GM12878 (cell line): Measurements from ENCODE around the gene SYNDIG1. TPM values are rescaled to one million over a fixed set of nuclear protein-coding genes. Genes with fewer than 3 reads are reported as not detected.

Source experiments
- ATAC-seq: fragments of 200-7000 bp; cut with Tn5 transposase; 3 replicates; pipeline ENCODE4 v1.9.1; 2020; ENCODE audit warnings: mild to moderate bottlenecking, moderate library complexity
- BruUV-seq: library from RNA; stranded (reverse); fragments of 400-500 nt; replicated peaks from 2 replicates; lab custom pipeline; 2021; lab: Mats Ljungman, UMichigan
- CTCF ChIA-PET: fragments of 300-600 bp; sonication (Branson Sonifier 250); formaldehyde crosslinking; extraction: SDS; loops from one replicate; lab custom pipeline; 2021; ENCODE audit warnings: inconsistent platforms; lab: Yijun Ruan, JAX
- POLR2A ChIA-PET: fragments of 350-600 bp; formaldehyde crosslinking; extraction: SDS; loops from one replicate; lab custom pipeline; 2021; ENCODE audit warnings: inconsistent platforms; lab: Charles Lee
- RAD21 ChIA-PET: fragments of 300-600 bp; sonication (Branson Sonifier 250); formaldehyde crosslinking; loops from one replicate; lab custom pipeline; 2023; ENCODE audit warnings: antibody characterized with exemption; ENCODE audit not compliant: unreplicated experiment; lab: Charles Lee
- SMC1A ChIA-PET: fragments of 300-600 bp; sonication (Branson Sonifier 250); formaldehyde crosslinking; loops from one replicate; lab custom pipeline; 2023; ENCODE audit not compliant: unreplicated experiment, uncharacterized antibody; lab: Charles Lee
- DNase-seq: peaks from one replicate; pipeline ENCODE4 v3.0.0-alpha.2; 2011; ENCODE audit warnings: low read depth, low spot score
- FAIRE-seq: peaks from 3 replicates; lab custom pipeline; 2011; peaks lifted over from hg19 to GRCh38; lab: Jason Lieb, UNC
- H2AFZ ChIP-seq: 2 replicates; pipeline ENCODE4 v1.6.0; 2011; ENCODE audit warnings: low read depth, low read length, control low read depth; ENCODE audit not compliant: control insufficient read depth
- H3K27ac ChIP-seq: 2 replicates; pipeline ENCODE4 v1.5.1; 2011; ENCODE audit warnings: control low read depth; ENCODE audit not compliant: control insufficient read depth, insufficient read depth
- H3K27me3 ChIP-seq, 2 experiments: replicated peaks in 1 of 2; 2 replicates each; pipeline versions ENCODE4 v1.6.0 to v1.6.1; 2011; ENCODE audit warnings: low read length in 1 of 2; ENCODE audit not compliant: control insufficient read depth in 2 of 2, insufficient read depth in 2 of 2
- H3K36me3 ChIP-seq, 2 experiments: 2 replicates each; pipeline ENCODE4 v1.5.1; 2011; ENCODE audit warnings: low read length in 1 of 2; ENCODE audit not compliant: control insufficient read depth in 2 of 2, insufficient read depth in 2 of 2
- H3K4me1 ChIP-seq: 2 replicates; pipeline ENCODE4 v1.6.1; 2011; ENCODE audit warnings: mild to moderate bottlenecking, low read length, moderate library complexity, mixed read lengths; ENCODE audit not compliant: control insufficient read depth, insufficient read depth
- H3K4me2 ChIP-seq: 2 replicates; pipeline ENCODE4 v1.6.0; 2011; ENCODE audit warnings: control low read depth; ENCODE audit not compliant: control insufficient read depth, insufficient read depth
- H3K4me3 ChIP-seq: fragments of 200-600 bp; sonication (generic); 2 replicates; pipeline ENCODE4 v1.5.1; 2016
- H3K79me2 ChIP-seq: 2 replicates; pipeline ENCODE4 v1.6.0; 2011; ENCODE audit warnings: low read length; ENCODE audit not compliant: control insufficient read depth, insufficient read depth
- H3K9ac ChIP-seq: 2 replicates; pipeline ENCODE4 v1.8.0; 2011; ENCODE audit warnings: low read length, control low read depth, mixed read lengths; ENCODE audit not compliant: control insufficient read depth, insufficient read depth
- H3K9me3 ChIP-seq: replicated peaks from 3 replicates; pipeline ENCODE4 v1.5.1; 2011; ENCODE audit warnings: mild to moderate bottlenecking, low read length; ENCODE audit not compliant: control insufficient read depth, insufficient read depth
- H4K20me1 ChIP-seq: 2 replicates; pipeline ENCODE4 v1.6.0; 2011; ENCODE audit not compliant: control insufficient read depth, insufficient read depth
- CBX3 ChIP-seq: fragments of 200-600 bp; sonication (generic); IDR thresholded peaks from 2 replicates; pipeline ENCODE4 v1.6.1; 2016; ENCODE audit warnings: low read depth, borderline replicate concordance
- CHD4 ChIP-seq: fragments of 200-600 bp; sonication (generic); IDR thresholded peaks from 2 replicates; pipeline ENCODE4 v1.6.1; 2016; ENCODE audit warnings: mild to moderate bottlenecking
- DPF2 ChIP-seq: fragments of 450-650 bp; IDR thresholded peaks from 2 replicates; pipeline ENCODE4 v1.6.1; 2017; ENCODE audit warnings: mild to moderate bottlenecking
- E4F1 ChIP-seq: fragments of 450-650 bp; IDR thresholded peaks from 2 replicates; pipeline ENCODE4 v1.6.1; 2018; ENCODE audit warnings: borderline replicate concordance, mild to moderate bottlenecking; ENCODE audit not compliant: partially characterized antibody
- FOXK2 ChIP-seq: fragments of 450-650 bp; IDR thresholded peaks from 2 replicates; pipeline ENCODE4 v1.6.1; 2017; ENCODE audit warnings: mild to moderate bottlenecking, moderate library complexity
- HCFC1 ChIP-seq: fragments of 150-350 bp; IDR thresholded peaks from 2 replicates; pipeline ENCODE4 v1.6.1; 2014; ENCODE audit warnings: low read length
- HDAC2 ChIP-seq: fragments of 200-600 bp; sonication (generic); IDR thresholded peaks from 2 replicates; pipeline ENCODE4 v1.6.1; 2017
- IKZF1 ChIP-seq: fragments of 450-650 bp; conservative IDR thresholded peaks from 2 replicates; pipeline ENCODE4 v1.6.1; 2017; ENCODE audit warnings: antibody characterized with exemption, mild to moderate bottlenecking
- MTA3 ChIP-seq: IDR thresholded peaks from 2 replicates; pipeline ENCODE4 v1.6.1; 2012; ENCODE audit warnings: low read length, inconsistent platforms, borderline replicate concordance
- NFXL1 ChIP-seq: fragments of 450-650 bp; IDR thresholded peaks from 2 replicates; pipeline ENCODE4 v1.6.1; 2017; ENCODE audit warnings: antibody characterized with exemption, mild to moderate bottlenecking, borderline replicate concordance
- PKNOX1 ChIP-seq: fragments of 450-650 bp; IDR thresholded peaks from 2 replicates; pipeline ENCODE4 v1.6.1; 2016; ENCODE audit warnings: mild to moderate bottlenecking
- POLR2A ChIP-seq: IDR thresholded peaks from 2 replicates; pipeline ENCODE4 v1.6.1; 2011; ENCODE audit warnings: low read depth, mild to moderate bottlenecking, low read length
- SREBF2 ChIP-seq: IDR thresholded peaks from 2 replicates; pipeline ENCODE4 v1.6.1; 2012; ENCODE audit warnings: mild to moderate bottlenecking, low read length
- SRF ChIP-seq, 2 experiments: IDR thresholded peaks; 2 replicates each; pipeline ENCODE4 v1.6.1; 2011; ENCODE audit warnings: low read depth in 2 of 2, low read length in 2 of 2, mild to moderate bottlenecking in 1 of 2, moderate library complexity in 1 of 2
- TCF7 ChIP-seq: IDR thresholded peaks from 2 replicates; pipeline ENCODE4 v1.6.1; 2014; ENCODE audit warnings: antibody characterized with exemption, borderline replicate concordance
- USF2 ChIP-seq: IDR thresholded peaks from 2 replicates; pipeline ENCODE4 v1.6.1; 2011; ENCODE audit warnings: low read depth, low read length, improper control_type of control experiment, borderline replicate concordance
- ZBTB11 ChIP-seq: fragments of 450-650 bp; formaldehyde crosslinking; IDR thresholded peaks from 2 replicates; pipeline ENCODE4 v1.5.0; 2022; ENCODE audit warnings: mild to moderate bottlenecking, missing genetic modification characterization
- WGBS: methylation state at CpG from one replicate; pipeline ENCODE4 v1.1.6; 2016; ENCODE audit warnings: low lambda C conversion rate; ENCODE audit not compliant: insufficient replicate concordance, insufficient coverage; ENCODE audit errors: missing lambda C conversion rate; 5-methylcytosine and 5-hydroxymethylcytosine counted together
- in situ Hi-C: fragments of 300-500 bp; cut with MboI; formaldehyde crosslinking; loops from 9 replicates; pipeline ENCODE4 v1.14.3; 2018; ENCODE audit warnings: mixed read lengths
- intact Hi-C: fragments of 100-400 bp; cut with micrococcal nuclease; formaldehyde crosslinking; loops from one replicate; pipeline ENCODE4 v1.14.2; 2022; ENCODE audit not compliant: unreplicated experiment
- polyA plus RNA-seq, 11 experiments: library from polyadenylated mRNA; depleted of rRNA in 4 of 11; unstranded in 6 of 11; stranded (reverse) in 5 of 11; fragments of >200 nt; fragmentation: Nextera tagmentation in 4 of 11; fragmentation: Illumina TruSeq in 1 of 11; extraction: Ambion mirVana in 4 of 11; extraction: Trizol in 1 of 11; gene quantifications; 1 replicate in 1 of 11; 2 replicates in 10 of 11; pipeline versions ENCODE4 v1.2.1 to v1.2.3, GENCODE V29; 2011 to 2016; ENCODE audit warnings: inconsistent platforms in 2 of 11, missing spikeins in 2 of 11, low read depth in 1 of 11
- total RNA-seq, 4 experiments: library from RNA; depleted of rRNA in 3 of 4; stranded (reverse); fragments of >200 nt in 3 of 4; fragmentation: Illumina TruSeq in 1 of 4; extraction: Trizol in 1 of 4; gene quantifications; 2 replicates each; pipeline versions ENCODE4 v1.2.1 to v1.2.3, GENCODE V29; 2013 to 2021

The SYNDIG1 gene
- total and polyA plus RNA-seq, 10 of the 15 experiments (the other 5 are each of a cell fraction or from before 2014, with no cell fraction given), result not detected

- RAD21 ChIA-PET, result no interaction called here
- no peaks in the 10 kb centered on the region for H3K9me3 ChIP-seq
- no peak overlapping the region for H3K9ac ChIP-seq
- H3K4me3 ChIP-seq, result no peak overlapping the region
- DNase-seq (no peak), ATAC-seq (no peak), FAIRE-seq (no peak)
- no TSS peak for BruUV-seq
- POLR2A ChIA-PET, result no interaction called here
- H2AFZ ChIP-seq, result no peak overlapping the region
- H3K27ac ChIP-seq, result no peak overlapping the region
- CTCF ChIA-PET, result no interaction called here
- SMC1A ChIA-PET, result no interaction called here
- no peaks in the 10 kb centered on the region for H3K79me2 ChIP-seq
- no peaks in the 10 kb centered on the region for H3K36me3 ChIP-seq
- no peaks in the 10 kb centered on the region for H3K4me1 ChIP-seq
- TF ChIP-seq TCF7 (no peak), NFXL1 (no peak), HCFC1 (no peak), SRF (IDR thresholded peaks at IDR 0.05; ENCODE audit: low read depth in 2 of 2, low read length in 2 of 2) (no peak), CBX3 (no peak), IKZF1 (no peak), ZBTB11 (no peak), DPF2 (no peak), SREBF2 (no peak), POLR2A (no peak), FOXK2 (no peak), USF2 (no peak), CHD4 (no peak), MTA3 (no peak), HDAC2 (no peak), PKNOX1 (no peak), E4F1 (no peak)
- no peak overlapping the region for H3K4me2 ChIP-seq
- in situ Hi-C loops (no loop called here), intact Hi-C loops (no loop called here)
- 32% methylated on average over 5 of the region's 5 CpGs for WGBS
- no peaks in the 10 kb centered on the region for H3K27me3 ChIP-seq
- no peaks in the 10 kb centered on the region for H4K20me1 ChIP-seq
Observed at GRCh38 chr20:24682496-24682985, 213.1 kb downstream of the SYNDIG1 start.
